ENCODE measurements around the gene ABRACL. TPM values are rescaled to one million over a fixed set of nuclear protein-coding genes. Genes with fewer than 3 reads are reported as not detected.

Gene ABRACL
- polyA plus RNA-seq, 1 donor (not counting 4 experiments of a cell fraction or from before 2014, with no cell fraction given), result 120 TPM

DNA sequence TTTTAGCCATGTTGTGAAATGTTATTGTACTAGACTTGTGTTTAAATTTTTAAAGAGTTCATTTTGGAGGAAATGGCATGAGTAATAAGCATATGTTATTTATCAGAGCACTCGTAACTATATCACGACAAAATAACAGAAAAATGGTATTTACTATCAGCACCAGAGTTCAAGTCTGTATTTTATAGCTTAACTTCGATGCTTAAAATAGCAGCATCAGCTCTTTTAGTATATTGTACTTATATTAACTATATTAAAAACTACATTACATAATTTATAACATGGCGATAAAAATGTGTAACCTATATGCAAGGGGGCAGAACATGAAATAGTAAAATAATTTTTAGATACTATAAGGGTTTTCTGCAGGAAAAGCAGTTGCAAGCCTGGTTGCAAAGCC lies 52.9 kb downstream of the ABRACL start:
- Histone ChIP-seq H4K20me1 (ENCODE audit: control insufficient read depth, extremely low read depth, insufficient read depth, low read length) (no peaks in the 10 kb centered on the region), H3K27ac (ENCODE audit: control insufficient read depth, insufficient read depth, low read length) (no peak overlapping the region), H3K79me2 (ENCODE audit: control insufficient read depth, insufficient read depth, low read length) (no peaks in the 10 kb centered on the region), H2AFZ (ENCODE audit: control insufficient read depth, low read length) (no peak overlapping the region), H3K9me3 (ENCODE audit: control insufficient read depth, low read depth, low read length) (no peaks in the 10 kb centered on the region), H3K4me2 (ENCODE audit: control insufficient read depth, extremely low read depth, insufficient read depth, low read depth, low read length) (no peak overlapping the region), H3K9ac (ENCODE audit: control insufficient read depth, extremely low read depth, insufficient read depth, low read length) (no peak overlapping the region), H3K4me3 (ENCODE audit: control insufficient read depth in 2 of 3, extremely low read depth in 1 of 3, insufficient read depth in 2 of 3, low read depth in 1 of 3, low read length in 3 of 3) (no peak overlapping the region), H3K36me3 (ENCODE audit: control insufficient read depth in 2 of 2, extremely low read depth in 1 of 2, insufficient read depth in 2 of 2, low read length in 2 of 2) (no peaks in the 10 kb centered on the region), H3K9me1 (ENCODE audit: control insufficient read depth, extremely low read depth, insufficient read depth, low read length) (no peaks in the 10 kb centered on the region), H3K4me1 (ENCODE audit: control insufficient read depth, extremely low read depth, insufficient read depth, low read length) (no peaks in the 10 kb centered on the region), H3K27me3 (ENCODE audit: control insufficient read depth, extremely low read depth, insufficient read depth, low read length) (no peaks in the 10 kb centered on the region)
- DNase-seq (ENCODE audit: low read depth, low spot score) (no peak), FAIRE-seq (no peak)
- TF ChIP-seq EZH2 (IDR thresholded peaks at IDR 0.05; ENCODE audit: low read length), result no peak
- TF ChIP-seq, protein P1, sequence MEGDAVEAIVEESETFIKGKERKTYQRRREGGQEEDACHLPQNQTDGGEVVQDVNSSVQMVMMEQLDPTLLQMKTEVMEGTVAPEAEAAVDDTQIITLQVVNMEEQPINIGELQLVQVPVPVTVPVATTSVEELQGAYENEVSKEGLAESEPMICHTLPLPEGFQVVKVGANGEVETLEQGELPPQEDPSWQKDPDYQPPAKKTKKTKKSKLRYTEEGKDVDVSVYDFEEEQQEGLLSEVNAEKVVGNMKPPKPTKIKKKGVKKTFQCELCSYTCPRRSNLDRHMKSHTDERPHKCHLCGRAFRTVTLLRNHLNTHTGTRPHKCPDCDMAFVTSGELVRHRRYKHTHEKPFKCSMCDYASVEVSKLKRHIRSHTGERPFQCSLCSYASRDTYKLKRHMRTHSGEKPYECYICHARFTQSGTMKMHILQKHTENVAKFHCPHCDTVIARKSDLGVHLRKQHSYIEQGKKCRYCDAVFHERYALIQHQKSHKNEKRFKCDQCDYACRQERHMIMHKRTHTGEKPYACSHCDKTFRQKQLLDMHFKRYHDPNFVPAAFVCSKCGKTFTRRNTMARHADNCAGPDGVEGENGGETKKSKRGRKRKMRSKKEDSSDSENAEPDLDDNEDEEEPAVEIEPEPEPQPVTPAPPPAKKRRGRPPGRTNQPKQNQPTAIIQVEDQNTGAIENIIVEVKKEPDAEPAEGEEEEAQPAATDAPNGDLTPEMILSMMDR (optimal IDR thresholded peaks at IDR 0.05 in 1 of 3, IDR thresholded peaks at IDR 0.05 in 1 of 3, conservative IDR thresholded peaks at IDR 0.05 in 1 of 3; ENCODE audit: extremely low read depth in 1 of 3, insufficient read depth in 2 of 3, low read length in 3 of 3), result no peak
- dilution Hi-C loops (cut with MboI; ENCODE audit: extremely low pct_ligation_motif_present, low sequenced_read_pairs), result no loop called here

DNA sequence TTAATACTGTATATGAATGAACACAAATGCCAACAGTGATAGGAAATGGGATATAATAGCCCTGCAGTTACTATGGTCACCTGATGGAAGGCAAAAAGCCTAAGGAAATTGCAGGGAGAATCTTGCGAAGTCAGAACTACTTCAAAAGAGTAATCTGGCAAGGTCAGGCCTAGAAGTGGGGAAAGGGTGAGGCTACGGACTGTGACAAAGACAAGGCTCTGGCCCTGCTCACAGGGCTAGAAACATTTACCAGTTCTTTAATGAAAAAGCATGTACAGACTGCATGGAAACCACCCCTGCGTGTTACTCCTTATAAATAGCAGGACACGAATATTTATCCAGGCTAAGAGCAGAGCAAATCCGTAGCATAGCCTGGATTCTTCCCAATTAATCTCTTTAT lies 53.8 kb downstream of the ABRACL start:
- Histone ChIP-seq H3K4me2 (ENCODE audit: control insufficient read depth, extremely low read depth, insufficient read depth, low read depth, low read length) (no peak overlapping the region), H4K20me1 (ENCODE audit: control insufficient read depth, extremely low read depth, insufficient read depth, low read length) (no peaks in the 10 kb centered on the region), H3K9ac (ENCODE audit: control insufficient read depth, extremely low read depth, insufficient read depth, low read length) (no peak overlapping the region), H2AFZ (ENCODE audit: control insufficient read depth, low read length) (no peak overlapping the region), H3K79me2 (ENCODE audit: control insufficient read depth, insufficient read depth, low read length) (no peaks in the 10 kb centered on the region), H3K27ac (ENCODE audit: control insufficient read depth, insufficient read depth, low read length) (no peak overlapping the region), H3K4me3 (ENCODE audit: control insufficient read depth in 2 of 3, extremely low read depth in 1 of 3, insufficient read depth in 2 of 3, low read depth in 1 of 3, low read length in 3 of 3) (no peak overlapping the region), H3K9me3 (ENCODE audit: control insufficient read depth, low read depth, low read length) (no peaks in the 10 kb centered on the region), H3K36me3 (ENCODE audit: control insufficient read depth in 2 of 2, extremely low read depth in 1 of 2, insufficient read depth in 2 of 2, low read length in 2 of 2) (no peaks in the 10 kb centered on the region), H3K9me1 (ENCODE audit: control insufficient read depth, extremely low read depth, insufficient read depth, low read length) (no peaks in the 10 kb centered on the region), H3K4me1 (ENCODE audit: control insufficient read depth, extremely low read depth, insufficient read depth, low read length) (no peaks in the 10 kb centered on the region), H3K27me3 (ENCODE audit: control insufficient read depth, extremely low read depth, insufficient read depth, low read length) (no peaks in the 10 kb centered on the region)
- DNase-seq (ENCODE audit: low read depth, low spot score) (no peak), FAIRE-seq (no peak)
- dilution Hi-C loops (cut with MboI; ENCODE audit: extremely low pct_ligation_motif_present, low sequenced_read_pairs), result no loop called here
- TF ChIP-seq, protein P1 (optimal IDR thresholded peaks at IDR 0.05 in 1 of 3, IDR thresholded peaks at IDR 0.05 in 1 of 3, conservative IDR thresholded peaks at IDR 0.05 in 1 of 3; ENCODE audit: extremely low read depth in 1 of 3, insufficient read depth in 2 of 3, low read length in 3 of 3), result no peak
- no peak for TF ChIP-seq EZH2 (IDR thresholded peaks at IDR 0.05; ENCODE audit: low read length)

All from keratinocyte (primary cell).